ENCODE data around the gene UVRAG.

The UVRAG gene

GRCh38 chr11:76007166-76007565 lies 192.2 kb downstream of the UVRAG start:
- no peak for TF ChIP-seq SPI1 (IDR thresholded peaks at IDR 0.05; ENCODE audit: low read depth, low read length)
- TF ChIP-seq TAF1 (IDR thresholded peaks at IDR 0.05; ENCODE audit: low read depth, low read length) = no peak
- TF ChIP-seq POLR2AphosphoS5 (IDR thresholded peaks at IDR 0.05; ENCODE audit: low read depth, low read length) = no peak
- TF ChIP-seq PAX5 (IDR thresholded peaks at IDR 0.05; ENCODE audit: insufficient read depth, low read length, severe bottlenecking) = no peak
- FAIRE-seq (no peak), DNase-seq (ENCODE audit: insufficient read length, low spot score) (no peak)

- no peak for TF ChIP-seq POLR2A (IDR thresholded peaks at IDR 0.05; ENCODE audit: low read depth, low read length)
- TF ChIP-seq TAF1 (IDR thresholded peaks at IDR 0.05; ENCODE audit: low read depth, low read length) = no peak
- no peak for TF ChIP-seq SPI1 (IDR thresholded peaks at IDR 0.05; ENCODE audit: low read depth, low read length)
- TF ChIP-seq POLR2AphosphoS5 (IDR thresholded peaks at IDR 0.05; ENCODE audit: low read depth, low read length) = no peak
- no peak for TF ChIP-seq POU2F2 (IDR thresholded peaks at IDR 0.05; ENCODE audit: low read depth, low read length)
- TF ChIP-seq PAX5 (IDR thresholded peaks at IDR 0.05; ENCODE audit: insufficient read depth, low read length, severe bottlenecking) = no peak
Observed at GRCh38 chr11:76008474-76008873, 193.5 kb downstream of the UVRAG start.

GRCh38 chr11:76010051-76010450 lies 195.0 kb downstream of the UVRAG start:
- FAIRE-seq (no peak), DNase-seq (ENCODE audit: insufficient read length, low spot score) (no peak)
- no peak for TF ChIP-seq POLR2A (IDR thresholded peaks at IDR 0.05; ENCODE audit: low read depth, low read length)
- TF ChIP-seq TAF1 (IDR thresholded peaks at IDR 0.05; ENCODE audit: low read depth, low read length) = no peak
- no peak for TF ChIP-seq POU2F2 (IDR thresholded peaks at IDR 0.05; ENCODE audit: low read depth, low read length)
- TF ChIP-seq POLR2AphosphoS5 (IDR thresholded peaks at IDR 0.05; ENCODE audit: low read depth, low read length) = no peak
- TF ChIP-seq PAX5 (IDR thresholded peaks at IDR 0.05; ENCODE audit: insufficient read depth, low read length, severe bottlenecking) = no peak
- no peak for TF ChIP-seq SPI1 (IDR thresholded peaks at IDR 0.05; ENCODE audit: low read depth, low read length)

More at GRCh38 chr11:76008474-76008873, 193.5 kb downstream of the UVRAG start:
- no peak for DNase-seq (ENCODE audit: insufficient read length, low spot score)
- no peak for FAIRE-seq

GRCh38 chr11:76013526-76013925 lies 198.5 kb downstream of the UVRAG start:
- TF ChIP-seq POU2F2 (IDR thresholded peaks at IDR 0.05; ENCODE audit: low read depth, low read length) = no peak
- TF ChIP-seq PAX5 (IDR thresholded peaks at IDR 0.05; ENCODE audit: insufficient read depth, low read length, severe bottlenecking) = no peak
- TF ChIP-seq POLR2A (IDR thresholded peaks at IDR 0.05; ENCODE audit: low read depth, low read length) = no peak
- no peak for TF ChIP-seq SPI1 (IDR thresholded peaks at IDR 0.05; ENCODE audit: low read depth, low read length)
- no peak for TF ChIP-seq TAF1 (IDR thresholded peaks at IDR 0.05; ENCODE audit: low read depth, low read length)
- FAIRE-seq (no peak), DNase-seq (ENCODE audit: insufficient read length, low spot score) (no peak)

GRCh38 chr11:76023236-76024068 lies 208.4 kb downstream of the UVRAG start:
- FAIRE-seq = no peak
- no peak for TF ChIP-seq SPI1 (IDR thresholded peaks at IDR 0.05; ENCODE audit: low read depth, low read length)
- TF ChIP-seq POU2F2 (IDR thresholded peaks at IDR 0.05; ENCODE audit: low read depth, low read length) = no peak
- TF ChIP-seq POLR2A (IDR thresholded peaks at IDR 0.05; ENCODE audit: low read depth, low read length) = no peak
- TF ChIP-seq POLR2AphosphoS5 (IDR thresholded peaks at IDR 0.05; ENCODE audit: low read depth, low read length) = no peak
- no peak for TF ChIP-seq PAX5 (IDR thresholded peaks at IDR 0.05; ENCODE audit: insufficient read depth, low read length, severe bottlenecking)
- TF ChIP-seq TAF1 (IDR thresholded peaks at IDR 0.05; ENCODE audit: low read depth, low read length) = no peak
- DNase-seq (ENCODE audit: insufficient read length, low spot score) = no peak

- DNase-seq (ENCODE audit: insufficient read length, low spot score) (no peak), FAIRE-seq (no peak)
- TF ChIP-seq POLR2A (IDR thresholded peaks at IDR 0.05; ENCODE audit: low read depth, low read length) (no peak), TAF1 (IDR thresholded peaks at IDR 0.05; ENCODE audit: low read depth, low read length) (no peak), POLR2AphosphoS5 (IDR thresholded peaks at IDR 0.05; ENCODE audit: low read depth, low read length) (no peak), PAX5 (IDR thresholded peaks at IDR 0.05; ENCODE audit: insufficient read depth, low read length, severe bottlenecking) (no peak), POU2F2 (IDR thresholded peaks at IDR 0.05; ENCODE audit: low read depth, low read length) (no peak), SPI1 (IDR thresholded peaks at IDR 0.05; ENCODE audit: low read depth, low read length) (no peak)
Observed at GRCh38 chr11:76025068-76025467, 210.1 kb downstream of the UVRAG start.

GRCh38 chr11:76025817-76026216 lies 210.8 kb downstream of the UVRAG start:
- no peak for DNase-seq (ENCODE audit: insufficient read length, low spot score)
- TF ChIP-seq POU2F2 (IDR thresholded peaks at IDR 0.05; ENCODE audit: low read depth, low read length) (no peak), POLR2A (IDR thresholded peaks at IDR 0.05; ENCODE audit: low read depth, low read length) (no peak), POLR2AphosphoS5 (IDR thresholded peaks at IDR 0.05; ENCODE audit: low read depth, low read length) (no peak), TAF1 (IDR thresholded peaks at IDR 0.05; ENCODE audit: low read depth, low read length) (no peak), PAX5 (IDR thresholded peaks at IDR 0.05; ENCODE audit: insufficient read depth, low read length, severe bottlenecking) (no peak), SPI1 (IDR thresholded peaks at IDR 0.05; ENCODE audit: low read depth, low read length) (no peak)
- no peak for FAIRE-seq

GRCh38 chr11:76026281-76026680 lies 211.3 kb downstream of the UVRAG start:
- DNase-seq (ENCODE audit: insufficient read length, low spot score) (no peak), FAIRE-seq (no peak)
- TF ChIP-seq SPI1 (IDR thresholded peaks at IDR 0.05; ENCODE audit: low read depth, low read length) = no peak
- no peak for TF ChIP-seq POU2F2 (IDR thresholded peaks at IDR 0.05; ENCODE audit: low read depth, low read length)
- TF ChIP-seq POLR2A (IDR thresholded peaks at IDR 0.05; ENCODE audit: low read depth, low read length) = no peak

- no peak for TF ChIP-seq POU2F2 (IDR thresholded peaks at IDR 0.05; ENCODE audit: low read depth, low read length)
- no peak for TF ChIP-seq POLR2A (IDR thresholded peaks at IDR 0.05; ENCODE audit: low read depth, low read length)
- no peak for TF ChIP-seq POLR2AphosphoS5 (IDR thresholded peaks at IDR 0.05; ENCODE audit: low read depth, low read length)
- TF ChIP-seq SPI1 (IDR thresholded peaks at IDR 0.05; ENCODE audit: low read depth, low read length) = no peak
- no peak for TF ChIP-seq PAX5 (IDR thresholded peaks at IDR 0.05; ENCODE audit: insufficient read depth, low read length, severe bottlenecking)
- no peak for TF ChIP-seq TAF1 (IDR thresholded peaks at IDR 0.05; ENCODE audit: low read depth, low read length)
- FAIRE-seq (no peak), DNase-seq (ENCODE audit: insufficient read length, low spot score) (no peak)
Observed at GRCh38 chr11:76026862-76027261, 211.9 kb downstream of the UVRAG start.

- no peak for DNase-seq (ENCODE audit: insufficient read length, low spot score)
- FAIRE-seq = no peak
- TF ChIP-seq POLR2A (IDR thresholded peaks at IDR 0.05; ENCODE audit: low read depth, low read length) = no peak
- no peak for TF ChIP-seq PAX5 (IDR thresholded peaks at IDR 0.05; ENCODE audit: insufficient read depth, low read length, severe bottlenecking)
- no peak for TF ChIP-seq POU2F2 (IDR thresholded peaks at IDR 0.05; ENCODE audit: low read depth, low read length)
- TF ChIP-seq POLR2AphosphoS5 (IDR thresholded peaks at IDR 0.05; ENCODE audit: low read depth, low read length) = no peak
- TF ChIP-seq SPI1 (IDR thresholded peaks at IDR 0.05; ENCODE audit: low read depth, low read length) = no peak
- TF ChIP-seq TAF1 (IDR thresholded peaks at IDR 0.05; ENCODE audit: low read depth, low read length) = no peak
Observed at GRCh38 chr11:76030286-76030685, 215.3 kb downstream of the UVRAG start.

Measured in GM12891 (cell line).